ENCODE results near the gene FZD1. TPM values are rescaled to one million over a fixed set of nuclear protein-coding genes. Genes with fewer than 3 reads are reported as not detected.

The FZD1 gene
- total and polyA plus RNA-seq, 8 donors, result 15.5 to 70.2 (median 59.9) TPM

- Histone ChIP-seq H3K9me3 (no peaks in the 10 kb centered on the region), H3K27ac (no peak overlapping the region), H3K36me3 (no peaks in the 10 kb centered on the region), H3K27me3 (no peaks in the 10 kb centered on the region), H3K4me3 (no peak overlapping the region), H3K4me1 (no peaks in the 10 kb centered on the region)
- TF ChIP-seq CTCF (IDR thresholded peaks at IDR 0.05), result no peak
- intact Hi-C loops (cut with DNase I), result no loop called here
- no peak for DNase-seq
- no peak for ATAC-seq
These were observed 25.5 kb downstream of the FZD1 start for GRCh38 chr7:91289633-91290254.

DNA sequence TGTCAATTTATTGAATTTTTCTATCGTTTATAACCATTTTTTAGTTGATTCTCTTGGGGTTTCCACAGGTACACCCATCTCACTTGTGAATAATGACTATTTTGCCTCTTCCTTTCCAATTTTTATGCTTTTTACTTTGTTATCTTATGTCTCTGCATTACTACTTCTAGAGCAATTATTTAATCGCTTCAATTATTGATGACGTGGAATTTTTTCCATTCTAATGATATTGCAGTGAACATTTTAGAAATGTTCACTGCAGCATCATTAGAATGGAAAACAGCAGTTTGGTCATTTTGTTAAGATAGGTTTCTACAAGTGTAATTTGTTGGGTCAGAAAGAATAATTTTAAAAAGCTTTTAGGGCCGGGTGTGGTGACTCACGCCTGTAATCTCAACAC, 27.1 kb downstream of the FZD1 start:
- intact Hi-C loops (cut with DNase I), result no loop called here
- ATAC-seq, result no peak
- H3K27ac ChIP-seq, result no peak overlapping the region
- H3K36me3 ChIP-seq, result no peaks in the 10 kb centered on the region
- TF ChIP-seq CTCF (IDR thresholded peaks at IDR 0.05), result no peak
- H3K9me3 ChIP-seq, result no peaks in the 10 kb centered on the region
- no peaks in the 10 kb centered on the region for H3K4me1 ChIP-seq
- H3K27me3 ChIP-seq, result no peaks in the 10 kb centered on the region
- DNase-seq, result no peak
- no peak overlapping the region for H3K4me3 ChIP-seq

GRCh38 chr7:91291902-91292301, 27.7 kb downstream of the FZD1 start:
- DNase-seq (no peak), ATAC-seq (no peak)
- intact Hi-C loops (cut with DNase I), result no loop called here
- Histone ChIP-seq H3K4me1 (no peaks in the 10 kb centered on the region), H3K9me3 (no peaks in the 10 kb centered on the region), H3K27me3 (no peaks in the 10 kb centered on the region), H3K4me3 (no peak overlapping the region), H3K36me3 (no peaks in the 10 kb centered on the region), H3K27ac (no peak overlapping the region)
- no peak for TF ChIP-seq CTCF (IDR thresholded peaks at IDR 0.05)

GRCh38 chr7:91292506-91292905, 28.3 kb downstream of the FZD1 start:
- H3K36me3 ChIP-seq, result no peaks in the 10 kb centered on the region
- ATAC-seq (no peak), DNase-seq (no peak)
- H3K27me3 ChIP-seq, result no peaks in the 10 kb centered on the region
- H3K9me3 ChIP-seq, result no peaks in the 10 kb centered on the region
- no peak overlapping the region for H3K4me3 ChIP-seq
- intact Hi-C loops (cut with DNase I), result no loop called here
- H3K4me1 ChIP-seq, result no peaks in the 10 kb centered on the region
- no peak for TF ChIP-seq CTCF (IDR thresholded peaks at IDR 0.05)
- H3K27ac ChIP-seq, result no peak overlapping the region

- Histone ChIP-seq H3K9me3 (no peaks in the 10 kb centered on the region), H3K27ac (no peak overlapping the region), H3K4me3 (no peak overlapping the region), H3K27me3 (no peaks in the 10 kb centered on the region), H3K4me1 (no peaks in the 10 kb centered on the region), H3K36me3 (no peaks in the 10 kb centered on the region)
- ATAC-seq, result no peak
- DNase-seq, result no peak
- TF ChIP-seq CTCF (IDR thresholded peaks at IDR 0.05), result no peak
- intact Hi-C loops (cut with DNase I), result no loop called here
These were observed 28.9 kb downstream of the FZD1 start for GRCh38 chr7:91293136-91293535.

All from left lung (tissue), 10 donors.